Kidney (tissue), 14 donors: Measurements from ENCODE around the gene QRFP. TPM values are rescaled to one million over a fixed set of nuclear protein-coding genes. Genes with fewer than 3 reads are reported as not detected.
"Not testable (repeated sequence)": the region's sequence is repeated elsewhere in the genome, so short reads cannot be mapped to it uniquely, and the experiment has no call there.

Experiments used
- DNase-seq, 5 donors: peaks; one replicate each; pipeline ENCODE4 v3.0.0-alpha.2; 2013 to 2020
- FAIRE-seq: peaks from 2 replicates; lab custom pipeline; 2012; peaks lifted over from hg19 to GRCh38; lab: Jason Lieb, UNC
- H3K27ac ChIP-seq, 2 donors: one replicate each; pipeline ENCODE4 v1.7.0; 2013; ENCODE audit warnings: low read depth in 2 of 2, low read length in 2 of 2, inconsistent platforms in 1 of 2
- H3K27me3 ChIP-seq: one replicate; pipeline ENCODE4 v1.7.1; 2013; ENCODE audit warnings: low read length, inconsistent platforms; ENCODE audit not compliant: control insufficient read depth, insufficient read depth
- H3K36me3 ChIP-seq, 3 donors: one replicate each; pipeline versions ENCODE4 v1.7.0 to v1.7.1; 2013; ENCODE audit warnings: low read length in 3 of 3, control low read depth in 1 of 3, inconsistent platforms in 1 of 3; ENCODE audit not compliant: insufficient read depth in 3 of 3, control insufficient read depth in 2 of 3
- H3K4me1 ChIP-seq, 3 donors: one replicate each; pipeline versions ENCODE4 v1.7.0 to v1.7.1; 2013; ENCODE audit warnings: low read length in 3 of 3, inconsistent platforms in 1 of 3, low read depth in 1 of 3; ENCODE audit not compliant: control insufficient read depth in 2 of 3, insufficient read depth in 2 of 3
- H3K4me3 ChIP-seq, 3 donors: one replicate each; pipeline versions ENCODE4 v1.7.0 to v1.8.1; 2013; ENCODE audit warnings: low read length in 3 of 3, control low read depth in 1 of 3, inconsistent platforms in 1 of 3
- H3K9ac ChIP-seq, 3 donors: one replicate each; pipeline versions ENCODE4 v1.7.0 to v1.7.1; 2013; ENCODE audit warnings: low read length in 3 of 3, control low read depth in 1 of 3, inconsistent platforms in 1 of 3
- H3K9me3 ChIP-seq, 3 donors: one replicate each; pipeline versions ENCODE4 v1.7.0 to v1.7.1; 2013; ENCODE audit warnings: low read length in 3 of 3, control low read depth in 1 of 3, inconsistent platforms in 1 of 3; ENCODE audit not compliant: control insufficient read depth in 2 of 3, insufficient read depth in 1 of 3
- CTCF ChIP-seq: IDR thresholded peaks from 3 replicates; pipeline ENCODE4 v1.5.1; 2012; ENCODE audit warnings: mild to moderate bottlenecking, moderate library complexity, borderline replicate concordance; ENCODE audit not compliant: insufficient read depth; ENCODE audit errors: extremely low read depth
- intact Hi-C: fragments of 100-400 bp; cut with DNase I; formaldehyde crosslinking; loops from one replicate; pipeline ENCODE4 v1.11.1; 2022
- polyA plus RNA-seq: library from polyadenylated mRNA; stranded (reverse); fragments of 350-450 nt; fragmentation: Illumina TruSeq; extraction: RNeasy Lipid Tissue Mini Kit (QIAGEN cat#74804); gene quantifications from one replicate; pipeline ENCODE4 v1.2.3, GENCODE V29; 2014; ENCODE audit warnings: low read depth, low replicate concordance; ENCODE audit not compliant: insufficient read depth
- total RNA-seq: library from RNA; stranded (reverse); fragmentation: NEBNext Ultra II Directional; extraction: Animal tissue kit (Norgen Biotek cat#: 25700); gene quantifications from one replicate; pipeline ENCODE4 v1.2.1, GENCODE V29; 2021
- donor health status: control.
- donor health status: control.
- donor health status: control.
- donor health status: control.
- donor health status: control.
- donor health status: DM: yes; HTN: yes; CAD: no.
- donor health status: Normal renal cell carcinoma (clear cell type).

The QRFP gene
- total and polyA plus RNA-seq, 2 donors from 2014 or later: not detected

- peaks cover 0 to 11% (median 3%) of the 10 kb centered on the region in 3 donors for H3K4me1 ChIP-seq
- no peak overlapping the region for H3K27ac ChIP-seq
- DNase-seq (peak in 1 of 5 donors; percentile 4), FAIRE-seq (no peak)
- no peak overlapping the region for H3K9ac ChIP-seq
- no peaks in the 10 kb centered on the region for H3K27me3 ChIP-seq
- intact Hi-C loops: no loop called here
- H3K4me3 ChIP-seq: no peak overlapping the region
- no peak for TF ChIP-seq CTCF
- peaks cover 10 to 16% (median 11%) of the 10 kb centered on the region in 3 donors for H3K36me3 ChIP-seq
- H3K9me3 ChIP-seq: no peaks in the 10 kb centered on the region
These were observed 42.5 kb downstream of the QRFP start for GRCh38 chr9:130854092-130854491.

- no peaks in the 10 kb centered on the region for H3K9me3 ChIP-seq
- FAIRE-seq (no peak), DNase-seq (no peak)
- TF ChIP-seq CTCF: no peak
- H3K4me1 ChIP-seq: peaks cover 2 to 6% (median 5%) of the 10 kb centered on the region in 3 donors
- H3K27me3 ChIP-seq: no peaks in the 10 kb centered on the region
- no peak overlapping the region for H3K27ac ChIP-seq
- H3K9ac ChIP-seq: no peak overlapping the region
- H3K36me3 ChIP-seq: peaks cover 10 to 16% (median 11%) of the 10 kb centered on the region in 3 donors
- intact Hi-C loops: no loop called here
- no peak overlapping the region for H3K4me3 ChIP-seq
These were observed 43.8 kb downstream of the QRFP start for GRCh38 chr9:130852801-130853200.

- no peaks in the 10 kb centered on the region for H3K27me3 ChIP-seq
- H3K4me1 ChIP-seq: peaks cover 4 to 20% (median 15%) of the 10 kb centered on the region in 3 donors
- FAIRE-seq: no peak
- H3K27ac ChIP-seq: peak overlapping the region in 1 of 2 donors; percentile 28
- intact Hi-C loops: no loop called here
- no peak overlapping the region for H3K9ac ChIP-seq
- TF ChIP-seq CTCF: no peak
- peaks cover 0 to 3% (median 0%) of the 10 kb centered on the region in 3 donors for H3K36me3 ChIP-seq
- DNase-seq: no peak
- no peak overlapping the region for H3K4me3 ChIP-seq
- no peaks in the 10 kb centered on the region for H3K9me3 ChIP-seq
These were observed 47.3 kb downstream of the QRFP start for GRCh38 chr9:130849356-130849755.

GRCh38 chr9:130848514-130848913 lies 48.1 kb downstream of the QRFP start:
- H3K36me3 ChIP-seq, H3K9me3 ChIP-seq, H3K9ac ChIP-seq, H3K4me3 ChIP-seq, H3K27me3 ChIP-seq, intact Hi-C loops, H3K27ac ChIP-seq, FAIRE-seq, DNase-seq: not testable (repeated sequence)
- H3K4me1 ChIP-seq: peaks cover 4 to 26% (median 15%) of the 10 kb centered on the region in 3 donors
